ENCODE data around the gene YBX2.

- no peak for TF ChIP-seq POLR2A (IDR thresholded peaks at IDR 0.05)
- TF ChIP-seq CTCF (IDR thresholded peaks at IDR 0.05) = no peak
Observed at GRCh38 chr17:7261379-7262191, 32.9 kb downstream of the YBX2 start.

Measured in thyroid gland (tissue), 4 donors.